ENCODE measurements around the gene ZNF541.

GRCh38 chr19:47614559-47614958 is 41.6 kb upstream of the ZNF541 start:
- TF ChIP-seq CTCF (IDR thresholded peaks at IDR 0.05) (no peak), POLR2AphosphoS5 (IDR thresholded peaks at IDR 0.05) (no peak)
